Right atrium auricular region (tissue), 2 donors: ENCODE results near the gene CHPF2. TPM values are rescaled to one million over a fixed set of nuclear protein-coding genes. Genes with fewer than 3 reads are reported as not detected.

Experiments
- DNase-seq: peaks from one replicate; pipeline ENCODE4 v3.0.0-alpha.2; 2019; ENCODE audit warnings: low spot score
- H3K27ac ChIP-seq, 2 donors: fragments of 200-600 bp; sonication (generic); 1 replicate in 1 of 2; 2 replicates in 1 of 2; pipeline ENCODE4 v1.5.1; 2016 to 2019
- H3K27me3 ChIP-seq, 2 donors: fragments of 200-600 bp; sonication (generic); one replicate each; pipeline versions ENCODE4 v1.5.1 to v1.6.0; 2017 to 2019
- H3K36me3 ChIP-seq: fragments of 200-600 bp; sonication (generic); one replicate; pipeline ENCODE4 v1.5.1; 2016
- H3K4me1 ChIP-seq, 2 donors: fragments of 200-600 bp; sonication (generic); one replicate each; pipeline versions ENCODE4 v1.5.1 to v1.6.0; 2017 to 2019
- H3K4me3 ChIP-seq, 2 donors: fragments of 200-600 bp; sonication (generic); 1 replicate in 1 of 2; 2 replicates in 1 of 2; pipeline ENCODE4 v1.5.1; 2017 to 2019; ENCODE audit warnings: mild to moderate bottlenecking in 1 of 2, moderate library complexity in 1 of 2
- H3K9me3 ChIP-seq, 2 donors: fragments of 200-600 bp; sonication (generic); one replicate each; pipeline ENCODE4 v1.5.1; 2019
- total RNA-seq, 2 donors: library from RNA; depleted of rRNA; stranded (reverse); fragments of >200 nt; gene quantifications; one replicate each; pipeline ENCODE4 v1.1.0, GENCODE V29; 2016
- TF ChIP-seq, protein P1 (sequence below), 2 donors: fragments of 200-600 bp; sonication (generic); IDR thresholded peaks; one replicate each; pipeline ENCODE4 v1.5.1; 2019; ENCODE audit warnings: antibody characterized with exemption in 2 of 2

Gene CHPF2
- total RNA-seq, 2 donors from 2014 or later: 24.7 to 38.1 TPM

- Histone ChIP-seq H3K4me1 (peaks cover 0 to 3% of the 10 kb centered on the region in 2 donors), H3K4me3 (no peak overlapping the region), H3K36me3 (no peaks in the 10 kb centered on the region), H3K27me3 (no peaks in the 10 kb centered on the region), H3K9me3 (no peaks in the 10 kb centered on the region), H3K27ac (no peak overlapping the region)
- DNase-seq: no peak
- TF ChIP-seq, protein P1, sequence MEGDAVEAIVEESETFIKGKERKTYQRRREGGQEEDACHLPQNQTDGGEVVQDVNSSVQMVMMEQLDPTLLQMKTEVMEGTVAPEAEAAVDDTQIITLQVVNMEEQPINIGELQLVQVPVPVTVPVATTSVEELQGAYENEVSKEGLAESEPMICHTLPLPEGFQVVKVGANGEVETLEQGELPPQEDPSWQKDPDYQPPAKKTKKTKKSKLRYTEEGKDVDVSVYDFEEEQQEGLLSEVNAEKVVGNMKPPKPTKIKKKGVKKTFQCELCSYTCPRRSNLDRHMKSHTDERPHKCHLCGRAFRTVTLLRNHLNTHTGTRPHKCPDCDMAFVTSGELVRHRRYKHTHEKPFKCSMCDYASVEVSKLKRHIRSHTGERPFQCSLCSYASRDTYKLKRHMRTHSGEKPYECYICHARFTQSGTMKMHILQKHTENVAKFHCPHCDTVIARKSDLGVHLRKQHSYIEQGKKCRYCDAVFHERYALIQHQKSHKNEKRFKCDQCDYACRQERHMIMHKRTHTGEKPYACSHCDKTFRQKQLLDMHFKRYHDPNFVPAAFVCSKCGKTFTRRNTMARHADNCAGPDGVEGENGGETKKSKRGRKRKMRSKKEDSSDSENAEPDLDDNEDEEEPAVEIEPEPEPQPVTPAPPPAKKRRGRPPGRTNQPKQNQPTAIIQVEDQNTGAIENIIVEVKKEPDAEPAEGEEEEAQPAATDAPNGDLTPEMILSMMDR (IDR thresholded peaks at IDR 0.05): no peak
These were observed 43.2 kb upstream of the CHPF2 start for GRCh38 chr7:151189038-151189437.

- H3K9me3 ChIP-seq: no peaks in the 10 kb centered on the region
- TF ChIP-seq, protein P1 (IDR thresholded peaks at IDR 0.05): no peak
- no peak overlapping the region for H3K4me3 ChIP-seq
- DNase-seq: no peak
- H3K4me1 ChIP-seq: peaks cover 0 to 3% of the 10 kb centered on the region in 2 donors
- no peak overlapping the region for H3K27ac ChIP-seq
- no peaks in the 10 kb centered on the region for H3K36me3 ChIP-seq
- no peaks in the 10 kb centered on the region for H3K27me3 ChIP-seq
These were observed 40.7 kb upstream of the CHPF2 start for GRCh38 chr7:151191544-151191943.

- DNase-seq: no peak
- H3K27ac ChIP-seq: no peak overlapping the region
- H3K4me1 ChIP-seq: peaks cover 0 to 3% of the 10 kb centered on the region in 2 donors
- no peaks in the 10 kb centered on the region for H3K9me3 ChIP-seq
- H3K27me3 ChIP-seq: no peaks in the 10 kb centered on the region
- H3K36me3 ChIP-seq: no peaks in the 10 kb centered on the region
- TF ChIP-seq, protein P1 (IDR thresholded peaks at IDR 0.05): no peak
- H3K4me3 ChIP-seq: no peak overlapping the region
These were observed 40.2 kb upstream of the CHPF2 start for GRCh38 chr7:151192002-151192539.

DNA sequence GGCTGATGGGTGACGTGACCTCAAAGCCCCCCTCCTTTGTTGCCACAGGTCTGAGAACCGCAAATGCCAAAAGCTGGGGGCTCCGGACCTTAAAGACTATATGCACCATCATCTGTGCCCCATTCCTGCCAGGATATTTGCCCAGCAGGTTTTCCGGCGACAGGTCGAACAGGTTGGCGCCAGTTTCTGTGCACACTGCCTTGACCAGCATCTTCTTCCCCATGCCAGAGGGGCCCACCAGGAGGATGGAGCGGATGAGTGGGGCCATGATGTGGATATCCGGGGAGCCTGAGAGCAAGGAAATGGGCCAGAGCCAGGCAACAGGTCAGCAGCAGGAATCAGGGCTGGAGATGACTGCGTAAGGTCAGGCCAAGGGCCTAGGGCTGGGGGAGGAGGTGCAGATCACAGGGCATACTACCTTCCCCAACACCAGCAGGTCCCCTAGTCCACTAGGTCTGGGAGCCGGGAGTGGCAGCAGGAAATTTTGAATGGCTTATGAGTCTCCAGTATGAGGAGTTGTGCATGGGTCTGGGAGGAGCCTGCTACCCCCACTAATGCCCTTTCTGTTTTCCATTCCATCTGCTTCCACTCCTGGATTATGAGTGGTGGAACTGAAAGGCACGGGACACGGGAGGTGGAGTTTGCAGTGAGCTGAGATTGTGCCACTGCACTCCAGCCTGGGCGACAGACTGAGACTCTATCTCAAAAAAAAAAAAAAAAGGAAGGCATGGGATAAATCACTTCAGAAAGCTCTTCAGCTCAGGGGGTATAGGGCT lies 38.9 kb upstream of the CHPF2 start:
- Histone ChIP-seq H3K9me3 (no peaks in the 10 kb centered on the region), H3K4me3 (no peak overlapping the region), H3K27ac (no peak overlapping the region), H3K27me3 (no peaks in the 10 kb centered on the region), H3K4me1 (no peaks in the 10 kb centered on the region), H3K36me3 (no peaks in the 10 kb centered on the region)
- no peak for DNase-seq
- TF ChIP-seq, protein P1 (IDR thresholded peaks at IDR 0.05): no peak

GRCh38 chr7:151194188-151194587 lies 38.1 kb upstream of the CHPF2 start:
- TF ChIP-seq, protein P1 (IDR thresholded peaks at IDR 0.05): no peak
- Histone ChIP-seq H3K4me1 (no peaks in the 10 kb centered on the region), H3K36me3 (no peaks in the 10 kb centered on the region), H3K4me3 (no peak overlapping the region), H3K9me3 (no peaks in the 10 kb centered on the region), H3K27ac (no peak overlapping the region), H3K27me3 (no peaks in the 10 kb centered on the region)
- DNase-seq: no peak
